ENCODE measurements around the gene SELENOM.
"Not testable (repeated sequence)": the region's sequence is repeated elsewhere in the genome, so short reads cannot be mapped to it uniquely, and the experiment has no call there.

The SELENOM gene

DNA sequence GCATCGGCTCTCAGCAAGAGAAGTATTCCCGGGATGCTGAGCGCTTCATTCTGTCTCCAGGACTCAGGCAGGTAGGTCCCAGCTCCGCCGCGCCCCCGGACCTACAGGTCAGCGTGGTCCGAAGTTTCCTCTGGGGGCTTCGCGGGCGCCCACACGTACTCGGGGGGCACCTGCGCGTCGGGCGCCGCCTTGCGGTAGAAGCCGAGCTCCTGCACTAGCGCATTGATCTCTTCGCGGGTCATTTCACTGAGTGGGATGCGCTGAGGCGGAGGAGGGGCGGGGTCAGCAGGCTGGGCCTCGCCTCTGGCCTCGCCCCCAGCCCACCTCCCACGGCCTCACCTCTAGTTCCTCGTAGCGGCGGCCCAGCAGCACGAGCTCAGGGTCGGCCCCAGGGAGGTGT is 2.5 kb downstream of the SELENOM start:
- DNase-seq, result no peak

DNA sequence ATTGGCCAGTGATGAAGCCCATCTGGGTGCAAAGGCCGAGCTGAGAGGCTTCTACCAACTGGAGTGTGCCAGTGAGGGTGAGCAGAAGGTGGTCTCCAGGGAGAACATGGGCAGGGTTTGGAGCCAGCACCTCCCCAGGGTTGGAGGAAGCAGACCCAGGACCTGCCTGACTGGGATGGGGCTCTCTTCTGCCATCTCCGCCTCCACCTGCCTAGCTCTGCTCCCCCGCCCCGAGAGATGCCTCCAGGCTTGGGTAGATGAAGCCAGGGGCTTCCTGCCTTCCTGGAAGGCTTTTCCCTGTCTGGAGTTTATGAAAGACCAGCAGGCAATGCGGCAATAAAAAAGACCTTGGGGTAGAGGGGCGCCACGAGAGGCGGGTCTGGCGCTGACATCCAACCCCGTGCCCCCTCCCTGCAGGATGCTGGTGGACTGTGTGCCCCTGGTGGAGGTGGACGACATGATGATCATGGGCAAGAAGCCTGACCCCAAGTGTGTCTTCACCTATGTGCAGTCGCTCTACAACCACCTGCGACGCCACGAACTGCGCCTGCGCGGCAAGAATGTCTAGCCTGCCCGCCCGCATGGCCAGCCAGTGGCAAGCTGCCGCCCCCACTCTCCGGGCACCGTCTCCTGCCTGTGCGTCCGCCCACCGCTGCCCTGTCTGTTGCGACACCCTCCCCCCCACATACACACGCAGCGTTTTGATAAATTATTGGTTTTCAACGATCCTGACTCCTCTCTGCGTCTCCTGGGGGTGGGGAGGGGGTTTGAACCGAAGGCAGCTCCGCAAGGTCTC is 3.3 kb downstream of the SELENOM start:
- no peak for DNase-seq

DNA sequence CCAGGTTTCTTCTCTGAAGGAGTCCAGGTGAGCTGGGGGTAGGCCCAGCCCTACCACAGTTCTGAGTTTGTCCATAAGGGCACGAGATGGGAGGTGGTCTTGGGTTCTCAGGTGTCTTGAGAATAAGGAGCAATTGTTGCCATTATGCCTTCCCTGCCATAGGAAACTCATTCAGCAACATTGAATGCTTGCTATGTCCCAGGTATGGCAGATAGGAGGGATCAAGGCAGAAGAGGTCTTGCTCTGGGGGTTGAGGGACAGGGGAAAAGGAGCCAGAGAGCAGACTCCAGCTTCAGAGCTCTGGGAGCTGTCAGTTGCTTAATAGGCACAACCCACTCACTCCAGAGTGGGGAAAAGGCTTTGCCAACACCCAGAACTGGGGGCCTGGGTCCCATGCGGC is 4.3 kb downstream of the SELENOM start:
- DNase-seq, result no peak

DNA sequence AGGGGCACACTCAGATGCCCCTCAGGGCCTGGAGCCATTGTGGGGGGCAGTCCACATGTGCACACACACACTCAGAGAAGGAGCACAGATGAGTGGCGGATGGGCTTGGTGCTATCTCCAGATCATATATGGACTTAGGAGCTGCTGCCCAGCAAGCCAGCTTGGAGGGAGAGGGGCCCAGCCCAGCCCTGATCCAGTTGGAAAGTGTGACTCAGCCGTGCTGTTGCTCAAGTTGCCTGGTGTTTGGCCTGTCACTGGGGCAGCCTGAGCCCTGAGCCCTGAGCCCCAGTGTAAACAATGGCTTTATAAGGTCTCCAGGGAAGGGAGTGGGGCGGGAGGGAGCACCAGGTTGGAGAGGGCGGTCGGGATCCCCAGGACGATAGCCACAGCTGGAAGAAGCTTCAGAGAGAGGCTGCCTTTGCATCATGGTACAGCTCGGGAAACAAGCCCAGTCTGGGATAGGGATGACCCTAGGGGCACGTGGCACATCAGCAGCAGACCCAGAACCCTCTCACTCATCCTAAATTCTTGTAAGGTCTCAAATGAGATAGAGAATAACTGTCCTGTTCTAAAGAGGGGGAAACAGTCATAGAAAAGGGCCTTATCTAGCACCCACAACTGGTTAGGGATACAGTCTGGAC is 4.8 kb downstream of the SELENOM start:
- DNase-seq, result no peak

DNA sequence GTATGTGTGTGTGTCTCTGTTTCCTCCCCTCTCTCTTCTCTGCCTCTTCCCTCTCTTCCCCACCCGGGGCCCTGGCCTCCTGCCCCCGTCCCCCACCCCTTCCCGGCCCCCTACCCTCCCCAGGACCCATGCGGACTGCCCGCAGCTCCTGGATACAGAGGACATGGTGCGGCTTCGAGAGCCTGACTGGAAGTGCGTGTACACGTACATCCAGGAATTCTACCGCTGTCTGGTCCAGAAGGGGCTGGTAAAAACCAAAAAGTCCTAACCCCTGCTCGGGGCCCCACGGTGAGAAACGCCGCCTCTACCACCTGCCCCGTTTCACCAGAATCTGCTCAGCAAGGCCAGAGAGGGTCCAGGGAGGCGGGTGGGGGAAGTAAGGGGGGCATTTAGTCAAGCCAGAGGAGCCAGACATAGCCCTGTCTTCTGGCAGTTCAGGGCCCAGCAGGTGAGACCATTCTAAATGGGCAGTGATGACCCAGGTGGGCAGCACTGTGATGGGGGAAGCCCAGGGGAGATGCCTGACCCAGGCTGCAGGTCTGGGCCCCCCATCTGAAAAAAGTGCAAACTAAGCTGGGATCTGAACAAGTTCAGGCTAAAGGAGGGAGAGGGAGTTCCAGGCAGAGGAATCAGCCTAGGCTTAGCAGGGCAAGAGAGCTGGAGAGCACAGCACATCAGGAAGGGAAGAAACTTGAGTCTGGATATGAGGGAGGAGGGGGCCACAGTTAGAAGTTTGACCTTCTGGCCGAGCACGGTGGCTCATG is 6.4 kb downstream of the SELENOM start:
- DNase-seq, result no peak

DNA sequence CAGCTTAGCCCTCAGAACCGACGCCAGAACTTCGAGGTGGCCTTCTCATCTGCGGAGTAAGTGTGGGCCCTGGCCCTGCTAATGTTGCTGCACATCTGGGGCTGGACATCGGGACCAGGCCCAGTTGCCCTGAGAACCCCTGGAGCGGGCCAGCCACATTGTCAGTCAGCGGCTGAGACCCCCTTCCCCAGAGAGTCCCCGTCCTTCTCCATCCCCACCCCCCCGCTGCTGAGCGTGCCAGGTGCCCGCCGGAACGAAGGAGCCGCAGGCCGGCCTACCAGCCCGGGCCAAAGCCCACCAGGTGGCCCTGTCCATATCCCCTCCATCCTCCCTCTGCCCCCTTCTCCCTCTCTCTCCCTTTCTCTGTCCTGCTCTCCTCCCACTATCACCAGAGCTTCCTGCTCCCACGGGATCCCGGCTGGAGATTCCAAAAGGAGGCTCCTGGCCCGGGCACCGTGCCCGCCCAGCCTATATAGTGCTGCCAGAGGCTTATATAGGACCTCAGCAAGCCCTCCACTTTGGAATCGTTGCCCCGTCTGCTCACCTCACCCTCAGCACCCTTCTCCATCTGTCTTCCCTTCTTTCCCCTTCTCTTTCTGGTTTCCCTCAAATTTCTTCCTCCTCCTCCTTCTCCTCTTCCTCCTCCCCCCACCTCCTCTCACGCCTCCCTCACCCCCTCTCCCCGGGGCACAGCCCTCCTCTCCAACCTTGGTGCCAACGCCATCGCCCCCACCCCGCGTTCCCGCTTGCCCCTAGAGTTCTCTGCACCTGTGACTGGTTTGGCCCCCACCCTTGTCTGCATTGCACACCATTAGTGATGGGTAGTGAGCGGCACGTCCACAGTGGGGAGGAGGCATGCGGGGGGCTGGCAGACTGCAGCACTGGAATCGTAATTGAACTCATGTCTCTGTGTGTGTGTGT is 7.3 kb downstream of the SELENOM start:
- DNase-seq, result no peak

DNA sequence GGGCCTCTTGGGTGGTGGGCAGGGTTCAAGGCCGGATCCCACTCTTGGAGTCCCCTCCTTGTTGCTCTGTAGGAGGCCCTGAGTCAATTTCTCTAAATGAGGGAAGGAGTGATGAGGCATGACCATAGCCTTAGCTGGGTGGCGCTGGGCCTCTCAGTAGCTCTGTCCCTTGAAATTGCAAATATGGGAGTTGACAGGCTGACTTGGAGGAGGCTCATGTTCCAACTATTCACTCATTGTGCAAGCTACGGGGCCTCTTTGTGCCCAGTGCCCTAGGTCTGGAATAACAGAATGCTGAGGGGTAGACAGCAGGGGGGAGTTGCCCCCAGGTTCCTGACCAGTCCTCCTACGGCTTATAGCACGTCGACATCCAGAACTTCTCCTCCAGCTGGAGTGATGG is 8.0 kb downstream of the SELENOM start:
- DNase-seq, result no peak

DNA sequence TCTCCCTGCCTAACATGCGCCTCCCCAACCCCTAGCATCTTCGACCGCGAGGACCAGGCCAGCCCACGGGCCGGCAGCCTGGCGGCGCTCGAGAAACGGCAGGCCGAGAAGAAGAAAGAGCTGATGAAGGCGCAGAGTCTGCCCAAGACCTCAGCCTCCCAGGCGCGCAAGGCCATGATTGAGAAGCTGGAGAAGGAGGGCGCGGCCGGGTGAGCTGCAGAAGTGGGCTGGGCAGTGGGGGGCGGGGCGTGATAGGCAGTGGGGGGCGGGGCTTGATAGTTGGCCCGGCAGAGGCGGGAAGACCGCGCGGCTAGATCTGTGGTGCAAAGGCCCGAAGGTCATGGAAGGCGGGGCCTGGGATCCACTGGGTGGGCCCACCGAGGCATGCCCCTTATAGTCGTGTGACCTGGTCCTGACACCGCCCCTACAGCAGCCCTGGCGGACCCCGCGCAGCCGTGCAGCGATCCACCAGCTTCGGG is 8.7 kb downstream of the SELENOM start:
- no peak for DNase-seq

DNA sequence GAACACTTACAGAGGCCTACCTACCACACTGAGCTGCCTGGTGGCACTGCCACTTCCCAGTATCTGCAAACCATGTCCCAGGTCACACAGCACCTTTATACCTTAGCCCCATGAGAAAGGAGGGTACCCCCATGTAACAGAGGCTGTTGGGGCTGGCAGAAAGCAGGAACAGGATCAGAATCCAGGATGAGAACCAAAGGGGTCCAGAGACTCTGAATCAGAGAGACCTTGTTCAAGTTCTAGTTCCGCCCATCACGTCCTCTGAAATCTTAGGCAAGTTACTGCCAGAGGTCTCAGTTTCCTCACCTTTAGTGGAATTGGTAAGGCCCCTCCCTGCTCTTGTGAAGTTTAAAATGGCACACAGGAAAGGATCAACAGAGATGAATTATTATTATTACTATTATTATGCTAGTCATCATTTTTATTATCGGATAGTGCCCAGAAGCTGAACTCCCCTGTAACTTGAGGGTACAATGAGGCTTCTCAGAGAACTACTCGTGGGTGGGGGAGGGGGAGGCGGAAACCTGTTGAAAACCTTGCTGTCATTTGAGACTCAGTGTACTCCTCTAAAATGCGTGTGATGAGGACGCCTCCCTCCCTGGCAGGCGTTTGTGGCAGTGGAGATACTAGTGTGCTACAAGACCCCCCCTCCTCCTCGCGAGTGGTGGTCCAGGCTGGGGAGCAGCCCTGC is 9.3 kb downstream of the SELENOM start:
- no peak for DNase-seq

DNA sequence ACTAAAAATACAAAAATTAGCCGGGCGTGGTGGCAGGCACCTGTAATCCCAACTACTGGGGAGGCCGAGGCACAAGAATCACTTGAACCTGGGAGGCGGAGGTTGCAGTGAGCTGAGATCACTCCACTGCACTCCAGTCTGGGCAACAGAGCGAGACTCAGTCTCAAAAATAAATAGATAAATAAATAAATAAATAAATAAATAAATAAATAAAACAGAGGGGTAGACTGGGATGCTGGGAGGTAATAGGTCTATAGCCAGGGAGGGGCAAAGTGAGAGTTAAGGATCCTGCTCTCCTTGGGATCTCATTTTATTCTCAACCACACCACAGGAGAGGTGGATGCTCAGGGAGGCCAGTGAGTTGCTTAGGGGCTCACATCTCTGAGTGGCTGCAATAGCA is 9.8 kb downstream of the SELENOM start:
- not testable (repeated sequence) for DNase-seq

DNA sequence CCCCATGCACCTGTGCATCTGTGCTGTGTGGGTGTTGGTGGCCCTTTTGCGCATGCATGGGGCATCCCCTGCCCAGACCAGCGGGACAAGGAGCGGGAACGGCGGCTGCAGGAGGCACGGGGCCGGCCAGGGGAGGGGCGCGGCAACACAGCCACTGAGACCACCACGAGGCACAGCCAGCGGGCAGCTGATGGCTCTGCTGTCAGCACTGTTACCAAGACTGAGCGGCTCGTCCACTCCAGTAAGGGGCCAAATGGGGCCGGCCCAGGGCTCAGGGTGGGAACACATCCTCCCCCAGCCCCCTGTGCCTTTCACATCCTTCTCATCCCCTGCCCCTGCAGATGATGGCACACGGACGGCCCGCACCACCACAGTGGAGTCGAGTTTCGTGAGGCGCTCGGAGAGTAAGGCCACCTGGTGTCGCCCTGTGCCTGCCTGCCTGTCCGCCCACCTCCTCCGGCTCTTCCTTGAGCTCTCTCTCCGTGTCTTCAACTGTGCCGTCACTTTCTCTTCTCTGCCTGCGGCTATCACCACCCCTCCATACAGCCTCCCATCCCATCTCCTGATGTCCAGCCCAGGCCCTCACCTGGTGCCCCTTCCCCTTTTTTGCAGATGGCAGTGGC is 10.6 kb downstream of the SELENOM start:
- no peak for DNase-seq

DNA sequence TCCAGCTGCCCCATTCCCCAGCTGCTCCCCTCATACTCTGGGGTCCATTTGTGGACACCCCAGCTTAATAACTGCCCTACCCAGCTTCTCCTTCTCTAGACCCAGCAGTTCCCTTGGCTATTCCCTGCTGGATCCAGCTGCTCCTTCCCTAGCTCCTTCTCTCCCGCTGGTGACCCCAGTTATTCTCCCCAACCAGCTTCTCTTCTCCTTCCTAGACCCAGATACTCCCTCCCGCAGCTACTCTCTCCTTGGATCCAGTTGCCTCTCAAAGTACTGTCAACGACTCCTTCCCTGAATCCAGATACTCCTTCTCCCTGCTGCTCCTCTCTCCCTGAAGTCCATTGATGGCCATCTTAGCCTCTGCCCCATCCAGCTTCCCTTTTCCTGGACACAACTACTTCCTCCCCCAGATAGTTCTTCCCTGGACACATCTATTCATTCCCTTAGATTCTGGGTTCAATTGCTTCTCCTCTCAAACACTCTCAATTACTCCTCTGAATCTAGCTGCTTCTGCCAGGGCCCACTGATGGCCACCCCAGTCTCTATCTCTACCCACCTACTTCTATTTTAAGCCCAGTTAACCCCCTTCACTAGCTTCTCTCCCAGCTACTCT is 11.6 kb downstream of the SELENOM start:
- no peak for DNase-seq

DNA sequence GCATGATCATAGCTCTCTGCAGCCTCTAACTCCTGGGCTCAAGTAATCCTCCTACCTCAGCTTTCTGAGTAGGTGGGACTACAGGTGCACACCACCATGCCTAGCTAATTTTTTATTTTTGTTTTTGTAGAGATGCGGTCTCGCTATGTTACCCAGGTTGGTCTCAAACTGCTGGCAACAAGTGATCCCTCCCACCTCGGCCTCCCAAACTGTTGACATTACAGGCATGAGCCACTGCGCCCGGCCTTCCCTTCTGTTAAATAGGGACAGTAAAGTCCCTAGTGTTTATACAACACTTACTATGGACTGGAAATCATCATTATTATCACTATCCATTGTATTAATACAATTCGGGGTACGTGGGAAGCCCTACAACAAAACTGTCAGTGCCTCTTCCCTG is 12.6 kb downstream of the SELENOM start:
- DNase-seq, result no peak

DNA sequence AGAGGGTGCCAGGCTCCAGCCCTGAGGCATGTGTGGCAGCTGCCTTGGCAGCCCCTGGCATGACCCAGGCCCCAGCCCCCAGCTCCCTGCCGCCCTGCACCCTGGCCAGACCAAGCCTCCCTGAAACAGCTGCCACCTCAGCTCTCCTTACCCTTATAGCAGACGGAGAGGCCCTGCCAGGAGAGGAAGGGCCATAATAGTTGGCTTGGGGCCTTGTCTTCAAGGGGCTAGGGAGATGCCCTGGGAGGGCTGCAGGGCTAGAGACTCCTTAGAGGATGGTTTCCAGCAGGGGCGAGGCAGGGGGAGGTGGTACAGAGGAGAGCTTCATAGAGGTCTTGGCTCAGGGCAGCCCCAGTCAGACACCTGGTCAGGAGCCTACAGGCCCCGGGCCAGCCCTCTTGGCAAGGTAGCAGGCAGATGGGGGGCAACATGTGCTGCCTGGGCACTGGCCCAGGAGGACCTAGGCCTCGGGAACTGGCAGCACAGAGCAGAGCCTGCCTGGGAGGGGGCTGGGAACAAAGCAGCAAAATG is 13.3 kb downstream of the SELENOM start:
- DNase-seq, result no peak

DNA sequence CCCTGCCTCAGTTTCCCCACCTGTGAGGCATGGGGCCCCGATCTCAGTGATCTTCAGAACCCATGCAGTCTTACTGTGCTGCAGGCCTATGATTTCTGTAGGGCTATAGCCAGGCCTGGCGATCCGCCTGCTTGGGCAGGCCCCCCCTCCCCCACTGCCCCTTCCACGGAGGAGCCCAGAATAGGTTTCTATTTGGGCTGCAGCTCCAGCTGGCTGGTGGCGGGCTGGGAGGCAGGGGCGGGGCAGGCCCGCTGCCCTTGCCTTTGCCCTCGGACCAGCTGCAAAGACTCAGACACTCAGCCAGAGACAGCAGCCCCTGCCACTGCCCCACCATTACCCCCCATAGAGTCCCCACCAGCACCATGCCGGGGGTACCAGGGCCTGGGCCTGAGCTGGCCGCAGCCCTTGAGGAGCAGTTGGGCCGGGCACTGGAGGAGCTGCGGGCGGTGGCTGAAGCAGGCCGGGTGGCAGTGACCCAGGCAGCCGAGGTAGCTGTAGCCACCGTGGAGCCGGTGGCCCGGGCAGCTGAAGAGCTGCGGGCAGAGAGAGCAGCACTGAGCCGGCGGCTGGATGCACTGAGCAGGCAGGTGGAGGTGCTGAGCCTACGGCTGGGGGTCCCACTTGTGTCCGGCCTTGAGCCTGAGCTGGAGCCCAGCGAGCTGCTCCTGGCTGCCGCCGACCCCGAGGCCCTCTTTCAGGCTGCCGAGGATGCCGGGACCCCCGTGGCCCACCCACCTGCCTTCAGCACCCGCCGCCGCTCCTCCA is 14.1 kb downstream of the SELENOM start:
- DNase-seq, result no peak

DNA sequence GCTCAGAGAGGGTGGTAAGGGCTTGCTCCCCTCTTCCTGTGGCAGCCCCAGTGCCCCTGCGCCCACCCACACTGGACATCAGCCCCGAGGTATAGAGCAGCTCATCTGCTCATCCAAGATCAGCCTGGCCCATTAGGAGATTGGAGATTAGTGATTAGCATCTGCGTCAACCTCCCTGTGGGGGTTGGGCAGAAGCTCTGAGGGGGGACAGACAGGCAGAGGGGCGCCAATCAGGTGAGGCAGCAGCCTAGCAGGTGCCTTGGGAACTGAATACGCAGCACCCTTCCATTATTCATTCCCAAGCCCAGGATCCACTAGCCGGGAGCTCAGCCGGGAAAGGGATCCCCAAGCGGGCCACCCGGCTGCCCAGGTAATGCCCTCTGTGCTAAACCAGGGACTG is 15.2 kb downstream of the SELENOM start:
- DNase-seq, result no peak

DNA sequence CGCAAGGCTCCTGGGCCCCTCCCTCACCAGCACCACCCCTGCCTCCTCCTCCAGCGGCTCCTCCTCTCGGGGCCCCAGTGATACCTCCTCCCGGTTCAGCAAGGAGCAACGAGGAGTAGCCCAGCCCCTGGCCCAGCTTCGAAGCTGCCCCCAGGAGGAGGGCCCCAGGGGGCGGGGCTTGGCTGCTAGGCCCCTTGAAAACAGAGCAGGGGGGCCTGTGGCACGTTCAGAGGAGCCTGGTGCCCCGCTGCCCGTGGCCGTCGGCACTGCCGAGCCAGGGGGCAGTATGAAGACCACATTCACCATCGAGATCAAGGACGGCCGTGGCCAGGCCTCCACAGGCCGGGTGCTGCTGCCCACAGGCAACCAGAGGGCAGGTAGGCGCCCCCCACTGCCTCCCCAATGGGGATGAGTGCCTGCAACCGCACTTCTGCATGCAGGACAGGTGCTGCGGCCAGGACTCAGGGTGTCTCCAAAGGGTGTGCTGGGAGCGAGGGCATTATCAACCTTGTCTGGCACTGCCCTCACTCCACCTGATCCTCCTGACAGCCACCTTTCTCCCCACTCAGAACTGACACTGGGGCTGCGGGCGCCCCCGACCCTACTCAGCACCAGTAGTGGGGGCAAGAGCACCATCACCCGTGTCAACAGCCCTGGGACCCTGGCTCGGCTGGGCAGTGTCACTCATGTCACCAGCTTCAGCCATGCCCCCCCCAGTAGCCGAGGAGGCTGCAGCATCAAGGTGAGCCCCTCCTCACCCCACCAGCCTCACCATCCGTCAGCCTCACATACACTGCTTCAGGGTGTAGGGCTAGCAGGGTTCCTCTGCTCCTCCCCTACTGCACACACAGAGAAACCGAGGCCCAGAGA is 16.0 kb downstream of the SELENOM start:
- no peak for DNase-seq

DNA sequence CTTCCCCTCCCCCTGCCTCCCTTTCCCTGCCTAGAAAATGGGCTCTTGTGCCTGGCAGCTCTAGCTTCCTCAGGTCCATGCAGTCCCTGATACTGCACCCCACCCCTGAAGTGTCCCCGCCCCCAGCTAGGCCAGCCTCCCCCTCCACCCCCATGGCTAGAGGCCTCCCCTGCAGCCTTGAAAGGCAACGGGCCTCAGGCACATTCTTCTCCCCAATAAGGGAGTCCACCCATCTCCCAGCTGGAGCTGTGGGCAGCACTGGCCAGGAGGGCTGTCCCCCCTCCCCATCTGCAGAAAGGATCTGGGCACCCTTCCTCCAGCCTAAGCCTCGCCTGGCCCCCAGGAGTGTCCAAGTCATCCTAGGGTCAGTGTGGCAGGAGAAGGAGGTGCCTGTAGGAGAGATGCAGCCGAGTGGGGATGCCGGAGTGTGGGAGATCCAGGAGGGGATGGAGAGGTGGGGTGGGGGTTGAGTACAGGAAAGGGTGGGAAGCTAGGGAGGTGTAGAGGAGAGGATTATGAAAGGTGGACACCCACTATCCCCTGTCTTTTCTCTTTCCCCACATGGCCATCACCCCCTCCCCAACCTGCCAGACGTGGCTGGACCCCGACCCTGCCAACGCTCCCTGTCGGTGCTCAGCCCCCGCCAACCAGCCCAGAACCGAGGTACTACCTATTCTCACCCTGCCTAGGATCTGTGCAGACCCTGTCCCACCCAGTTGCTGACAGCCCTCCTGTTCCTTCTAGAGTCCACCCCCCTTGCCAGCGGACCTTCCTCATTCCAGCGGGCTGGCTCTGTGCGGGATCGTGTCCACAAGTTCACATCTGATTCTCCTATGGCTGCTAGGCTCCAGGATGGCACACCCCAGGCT is 16.9 kb downstream of the SELENOM start:
- DNase-seq, result no peak

Data from SHP77 (cell line).